BE2C (cell line): ENCODE measurements around the gene AQP4.

Source experiments
- DNase-seq: peaks from one replicate; pipeline ENCODE4 v3.0.0-alpha.2; 2020
- H3K27me3 ChIP-seq: fragments of 250-450 bp; sonication (Bioruptor Pico); 2 replicates; pipeline ENCODE4 v1.5.1; 2020; ENCODE audit warnings: mild to moderate bottlenecking
- H3K36me3 ChIP-seq: fragments of 250-450 bp; sonication (Bioruptor Pico); 2 replicates; pipeline ENCODE4 v1.5.1; 2020; ENCODE audit warnings: mild to moderate bottlenecking
- H3K4me1 ChIP-seq: fragments of 250-450 bp; sonication (Bioruptor Pico); 2 replicates; pipeline ENCODE4 v1.5.1; 2020
- H3K4me3 ChIP-seq: 2 replicates; pipeline ENCODE4 v1.5.1; 2011; ENCODE audit warnings: low read depth, low read length
- H3K9me3 ChIP-seq: fragments of 250-450 bp; sonication (Bioruptor Pico); 2 replicates; pipeline ENCODE4 v1.5.1; 2020
- TF ChIP-seq, protein P1 (sequence below): IDR thresholded peaks from 2 replicates; pipeline ENCODE4 v1.5.1; 2012; ENCODE audit warnings: mild to moderate bottlenecking, low read depth, low read length

Gene AQP4

DNA sequence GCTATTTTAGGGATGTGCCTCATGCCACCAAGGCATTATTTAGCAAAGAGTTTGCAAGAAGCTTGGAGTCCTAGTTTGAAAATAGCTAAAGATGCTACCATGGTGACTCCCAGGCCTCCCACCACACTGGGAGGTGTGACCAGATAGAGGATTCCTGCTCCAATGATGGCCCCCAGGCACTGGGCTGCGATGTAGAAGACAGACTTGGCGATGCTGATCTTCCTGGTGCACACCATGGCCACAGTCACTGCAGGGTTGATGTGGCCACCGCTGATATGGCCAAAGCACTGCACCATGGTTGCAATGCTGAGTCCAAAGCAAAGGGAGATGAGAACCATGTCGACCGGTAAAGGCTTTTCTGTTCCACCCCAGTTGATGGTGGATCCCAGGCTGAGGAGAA is 3.4 kb downstream of the AQP4 start:
- H3K9me3 ChIP-seq = no peaks in the 10 kb centered on the region

DNA sequence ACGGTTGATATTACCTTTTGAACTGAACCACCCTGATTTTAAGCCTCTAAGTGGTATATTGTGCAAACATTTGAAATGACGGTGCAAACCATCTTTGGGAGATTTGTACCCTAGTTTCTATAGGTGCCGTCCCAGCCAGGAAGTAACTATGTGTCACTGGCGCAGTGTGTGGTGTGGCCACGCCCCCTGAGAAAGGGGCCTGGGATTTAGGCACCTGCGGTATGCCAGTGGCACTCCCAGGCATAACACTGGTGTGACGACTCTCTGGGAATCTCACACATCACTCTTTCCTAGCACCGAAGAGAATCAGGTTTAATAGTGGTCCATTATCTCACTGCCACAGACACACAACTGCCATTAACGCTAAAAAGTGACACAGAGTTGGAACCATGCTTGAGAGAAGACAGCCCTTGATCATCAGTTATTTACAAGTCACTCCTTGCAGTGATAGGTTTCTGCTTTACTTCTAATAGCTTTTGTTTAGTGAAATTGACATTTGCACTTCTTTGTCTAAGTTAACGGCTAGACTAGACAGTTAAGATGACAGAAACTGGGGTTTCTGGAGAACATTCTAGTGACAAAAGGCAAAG is 11.1 kb downstream of the AQP4 start:
- Histone ChIP-seq H3K9me3 (no peaks in the 10 kb centered on the region), H3K27me3 (no peaks in the 10 kb centered on the region), H3K4me1 (no peaks in the 10 kb centered on the region), H3K36me3 (no peaks in the 10 kb centered on the region), H3K4me3 (no peak overlapping the region)
- TF ChIP-seq, protein P1, sequence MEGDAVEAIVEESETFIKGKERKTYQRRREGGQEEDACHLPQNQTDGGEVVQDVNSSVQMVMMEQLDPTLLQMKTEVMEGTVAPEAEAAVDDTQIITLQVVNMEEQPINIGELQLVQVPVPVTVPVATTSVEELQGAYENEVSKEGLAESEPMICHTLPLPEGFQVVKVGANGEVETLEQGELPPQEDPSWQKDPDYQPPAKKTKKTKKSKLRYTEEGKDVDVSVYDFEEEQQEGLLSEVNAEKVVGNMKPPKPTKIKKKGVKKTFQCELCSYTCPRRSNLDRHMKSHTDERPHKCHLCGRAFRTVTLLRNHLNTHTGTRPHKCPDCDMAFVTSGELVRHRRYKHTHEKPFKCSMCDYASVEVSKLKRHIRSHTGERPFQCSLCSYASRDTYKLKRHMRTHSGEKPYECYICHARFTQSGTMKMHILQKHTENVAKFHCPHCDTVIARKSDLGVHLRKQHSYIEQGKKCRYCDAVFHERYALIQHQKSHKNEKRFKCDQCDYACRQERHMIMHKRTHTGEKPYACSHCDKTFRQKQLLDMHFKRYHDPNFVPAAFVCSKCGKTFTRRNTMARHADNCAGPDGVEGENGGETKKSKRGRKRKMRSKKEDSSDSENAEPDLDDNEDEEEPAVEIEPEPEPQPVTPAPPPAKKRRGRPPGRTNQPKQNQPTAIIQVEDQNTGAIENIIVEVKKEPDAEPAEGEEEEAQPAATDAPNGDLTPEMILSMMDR = no peak
- no peak for DNase-seq

More for the DNA sequence above, 3.4 kb downstream of the AQP4 start:
- Histone ChIP-seq H3K4me1 (no peaks in the 10 kb centered on the region), H3K4me3 (no peak overlapping the region), H3K36me3 (no peaks in the 10 kb centered on the region), H3K27me3 (peaks cover 9% of the 10 kb centered on the region; the same call in 1 of the 2 replicates)
- TF ChIP-seq, protein P1 = no peak
- DNase-seq = no peak

DNA sequence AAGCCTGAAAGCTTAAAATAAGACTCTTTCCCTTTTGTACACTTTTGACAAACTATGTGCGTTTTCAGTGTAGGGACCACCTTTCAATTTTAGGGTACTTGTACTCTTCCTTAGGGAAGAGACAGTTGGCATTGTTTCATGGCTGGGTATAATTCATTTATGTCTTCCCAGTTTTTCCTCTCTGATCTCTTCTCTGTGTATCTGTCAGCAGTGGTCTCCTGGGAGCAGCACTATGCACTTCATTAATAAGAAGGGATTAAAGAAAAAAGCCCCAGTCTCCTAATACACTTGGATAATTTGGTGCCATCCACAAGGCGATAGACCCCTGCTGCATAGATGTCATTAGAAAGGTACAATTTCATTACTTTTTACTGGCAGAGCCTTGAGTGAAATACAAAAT is 12.1 kb downstream of the AQP4 start:
- no peak overlapping the region for H3K4me3 ChIP-seq
- H3K27me3 ChIP-seq = no peaks in the 10 kb centered on the region
- no peaks in the 10 kb centered on the region for H3K4me1 ChIP-seq
- no peak for DNase-seq
- H3K36me3 ChIP-seq = no peaks in the 10 kb centered on the region
- H3K9me3 ChIP-seq = no peaks in the 10 kb centered on the region
- TF ChIP-seq, protein P1 = no peak

DNA sequence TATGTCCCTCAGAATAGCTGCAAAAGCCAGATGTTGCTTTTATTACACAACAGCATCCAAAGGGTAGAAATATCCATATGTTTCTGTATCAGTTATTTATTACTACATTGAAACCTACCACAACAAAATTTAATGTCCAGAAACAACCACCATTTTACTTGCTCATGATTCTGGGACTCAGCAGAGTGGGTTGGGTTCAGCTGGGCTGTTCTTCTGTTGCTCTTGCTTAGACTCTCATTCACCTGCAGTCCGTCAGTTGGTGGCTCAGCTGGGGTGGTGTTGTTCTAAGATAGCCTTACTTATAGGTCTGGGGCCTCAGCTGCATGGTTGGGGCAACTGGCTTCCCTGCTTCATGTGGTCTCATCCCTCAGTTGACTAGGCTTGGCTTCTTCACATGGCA is 21.7 kb downstream of the AQP4 start:
- Histone ChIP-seq H3K4me1 (no peaks in the 10 kb centered on the region), H3K36me3 (no peaks in the 10 kb centered on the region), H3K4me3 (no peak overlapping the region), H3K9me3 (no peaks in the 10 kb centered on the region), H3K27me3 (no peaks in the 10 kb centered on the region)
- DNase-seq = no peak
- TF ChIP-seq, protein P1 = no peak

DNA sequence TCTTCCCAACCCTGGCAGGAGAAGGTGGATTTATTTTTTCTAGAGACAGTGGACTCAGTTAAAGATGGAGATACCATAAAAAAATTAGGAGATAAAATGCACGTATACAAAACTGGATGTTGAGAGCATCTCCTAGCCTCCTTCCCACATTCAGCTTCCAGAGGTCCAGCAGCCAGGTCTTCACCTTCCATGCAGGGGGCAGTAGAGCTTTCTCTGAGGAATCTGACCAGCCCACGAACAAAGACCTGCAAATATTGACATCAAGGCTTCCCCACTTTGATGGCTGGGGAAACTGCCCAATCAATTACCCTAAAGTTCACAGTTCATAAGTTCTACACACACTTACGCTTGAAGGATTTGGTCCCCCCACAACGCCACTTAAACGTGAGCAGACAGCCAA is 24.5 kb downstream of the AQP4 start:
- no peaks in the 10 kb centered on the region for H3K27me3 ChIP-seq
- H3K4me3 ChIP-seq = no peak overlapping the region
- H3K36me3 ChIP-seq = no peaks in the 10 kb centered on the region
- no peaks in the 10 kb centered on the region for H3K9me3 ChIP-seq
- no peaks in the 10 kb centered on the region for H3K4me1 ChIP-seq
- TF ChIP-seq, protein P1 = peak; percentile 16; the same call in 1 of the 2 replicates
- no peak for DNase-seq

DNA sequence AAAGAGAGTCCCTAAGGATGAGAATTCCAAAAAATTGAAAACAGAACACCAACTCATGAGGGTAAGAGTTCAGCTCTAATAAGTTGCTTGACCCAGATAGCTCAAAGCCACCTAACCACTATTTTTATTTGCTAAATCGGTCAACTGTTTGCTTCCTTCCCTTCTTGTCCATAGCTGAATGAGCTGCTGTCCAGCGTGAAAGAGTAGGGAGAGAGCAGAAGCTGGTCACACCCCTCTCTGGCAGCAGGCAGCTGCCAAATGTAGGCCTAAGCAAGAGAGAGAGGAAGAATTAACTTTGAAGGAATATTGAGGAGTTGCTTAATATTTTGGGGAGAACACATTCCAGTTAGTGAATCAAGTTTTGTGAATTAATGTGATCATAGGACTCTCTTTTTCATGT is 25.9 kb downstream of the AQP4 start:
- Histone ChIP-seq H3K4me3 (no peak overlapping the region), H3K9me3 (no peaks in the 10 kb centered on the region), H3K36me3 (no peaks in the 10 kb centered on the region), H3K27me3 (no peaks in the 10 kb centered on the region), H3K4me1 (no peaks in the 10 kb centered on the region)
- TF ChIP-seq, protein P1 = no peak
- no peak for DNase-seq
